Lung (tissue), 12 donors: Measurements from ENCODE around the gene ITGA7. TPM values are rescaled to one million over a fixed set of nuclear protein-coding genes. Genes with fewer than 3 reads are reported as not detected.
A peak's percentile ranks its signal among the peaks of the same experiment; 100 is the strongest.

Experiments
- ATAC-seq: fragments of 200-7000 bp; cut with Tn5 transposase; one replicate; pipeline ENCODE4 v1.9.1; 2020; ENCODE audit warnings: moderate number of reproducible peaks; ENCODE audit not compliant: insufficient read depth, low FRiP score
- DNase-seq, 3 donors: peaks; one replicate each; pipeline ENCODE4 v3.0.0-alpha.2; 2013 to 2017
- H3K27ac ChIP-seq, 2 donors: one replicate each; pipeline ENCODE4 v1.5.1; 2013; ENCODE audit warnings: mild to moderate bottlenecking in 2 of 2, moderate library complexity in 2 of 2, control low read depth in 1 of 2, inconsistent platforms in 1 of 2, low read depth in 1 of 2, low read length in 1 of 2
- H3K27me3 ChIP-seq, 3 donors: one replicate each; pipeline ENCODE4 v1.5.1; 2013; ENCODE audit warnings: low read length in 2 of 3; ENCODE audit not compliant: control insufficient read depth in 3 of 3, insufficient read depth in 3 of 3
- H3K36me3 ChIP-seq, 4 donors: one replicate each; pipeline ENCODE4 v1.5.1; 2013; ENCODE audit warnings: low read length in 4 of 4, mild to moderate bottlenecking in 1 of 4, moderate library complexity in 1 of 4; ENCODE audit not compliant: control insufficient read depth in 4 of 4, insufficient read depth in 4 of 4
- H3K4me1 ChIP-seq, 5 donors: one replicate each; pipeline ENCODE4 v1.5.1; 2013; ENCODE audit warnings: low read length in 5 of 5, mild to moderate bottlenecking in 2 of 5, moderate library complexity in 1 of 5; ENCODE audit not compliant: control insufficient read depth in 5 of 5, insufficient read depth in 5 of 5
- H3K4me3 ChIP-seq: one replicate; pipeline ENCODE4 v1.5.1; 2013; ENCODE audit warnings: mild to moderate bottlenecking, control low read depth, moderate library complexity
- H3K9ac ChIP-seq, 2 donors: one replicate each; pipeline ENCODE4 v1.5.1; 2013; ENCODE audit warnings: low read length in 2 of 2, control low read depth in 1 of 2; ENCODE audit not compliant: insufficient read depth in 1 of 2
- H3K9me3 ChIP-seq, 4 donors: one replicate each; pipeline ENCODE4 v1.5.1; 2013; ENCODE audit warnings: low read length in 3 of 4, mild to moderate bottlenecking in 1 of 4, moderate library complexity in 1 of 4; ENCODE audit not compliant: control insufficient read depth in 4 of 4, insufficient read depth in 3 of 4
- WGBS, 2 donors: extraction: QIAGEN DNeasy Blood & Tissue Kit; methylation state at CpG; one replicate each; pipeline ENCODE4 v1.1.7; 2013; 5-methylcytosine and 5-hydroxymethylcytosine counted together
- polyA plus RNA-seq, 2 donors: library from polyadenylated mRNA; stranded (reverse); fragments of 200-250 nt; gene quantifications; one replicate each; pipeline ENCODE4 v1.2.1, GENCODE V29; 2013
- total RNA-seq, 2 donors: library from RNA; depleted of rRNA in 1 of 2; stranded (reverse); fragments of >200 nt in 1 of 2; gene quantifications; one replicate each; pipeline ENCODE4 v1.2.1, GENCODE V29; 2014 to 2021
- TF ChIP-seq, protein P1 (sequence below): IDR thresholded peaks from 2 replicates; pipeline ENCODE4 v1.5.1; 2012; ENCODE audit warnings: mild to moderate bottlenecking; ENCODE audit errors: control extremely low read depth, extremely low read depth
- donor health status: control.
- donor health status: control.
- donor health status: Bipolar disorder and iron deficiency.
- donor health status: healthy.
- donor health status: DM: yes; HTN: yes; CAD: no.

Gene ITGA7
- total and polyA plus RNA-seq, 4 donors: 8.2 to 28.4 (median 17.7) TPM

DNA sequence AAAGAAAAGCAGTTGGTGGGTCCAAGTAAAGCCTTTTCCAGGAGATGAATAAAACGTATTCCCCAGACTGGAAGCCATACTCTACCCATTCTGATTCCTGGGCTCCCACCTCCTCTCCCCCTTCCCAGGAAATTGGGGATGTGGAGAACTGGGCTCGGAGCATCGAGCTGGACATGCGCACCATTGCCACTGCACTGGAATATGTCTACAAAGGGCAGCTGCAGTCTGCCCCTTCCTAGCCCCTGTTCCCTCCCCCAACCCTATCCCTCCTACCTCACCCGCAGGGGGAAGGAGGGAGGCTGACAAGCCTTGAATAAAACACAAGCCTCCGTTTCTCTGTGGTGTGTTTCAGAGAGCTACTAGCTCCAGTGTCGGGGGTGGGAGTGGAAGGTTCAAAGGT is 11.7 kb upstream of the ITGA7 start:
- Histone ChIP-seq H3K9ac (no peak overlapping the region), H3K27me3 (no peaks in the 10 kb centered on the region), H3K36me3 (peaks cover 0 to 26% (median 14%) of the 10 kb centered on the region in 4 donors), H3K27ac (peak overlapping the region; percentile 22 to 81), H3K4me3 (no peak overlapping the region), H3K9me3 (no peaks in the 10 kb centered on the region), H3K4me1 (peaks cover 8 to 30% (median 21%) of the 10 kb centered on the region in 5 donors)
- 92% methylated on average over 7 of the region's 7 CpGs for WGBS, 2 donors
- TF ChIP-seq, protein P1, sequence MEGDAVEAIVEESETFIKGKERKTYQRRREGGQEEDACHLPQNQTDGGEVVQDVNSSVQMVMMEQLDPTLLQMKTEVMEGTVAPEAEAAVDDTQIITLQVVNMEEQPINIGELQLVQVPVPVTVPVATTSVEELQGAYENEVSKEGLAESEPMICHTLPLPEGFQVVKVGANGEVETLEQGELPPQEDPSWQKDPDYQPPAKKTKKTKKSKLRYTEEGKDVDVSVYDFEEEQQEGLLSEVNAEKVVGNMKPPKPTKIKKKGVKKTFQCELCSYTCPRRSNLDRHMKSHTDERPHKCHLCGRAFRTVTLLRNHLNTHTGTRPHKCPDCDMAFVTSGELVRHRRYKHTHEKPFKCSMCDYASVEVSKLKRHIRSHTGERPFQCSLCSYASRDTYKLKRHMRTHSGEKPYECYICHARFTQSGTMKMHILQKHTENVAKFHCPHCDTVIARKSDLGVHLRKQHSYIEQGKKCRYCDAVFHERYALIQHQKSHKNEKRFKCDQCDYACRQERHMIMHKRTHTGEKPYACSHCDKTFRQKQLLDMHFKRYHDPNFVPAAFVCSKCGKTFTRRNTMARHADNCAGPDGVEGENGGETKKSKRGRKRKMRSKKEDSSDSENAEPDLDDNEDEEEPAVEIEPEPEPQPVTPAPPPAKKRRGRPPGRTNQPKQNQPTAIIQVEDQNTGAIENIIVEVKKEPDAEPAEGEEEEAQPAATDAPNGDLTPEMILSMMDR: no peak
- DNase-seq: no peak
- ATAC-seq: no peak

GRCh38 chr12:55718624-55719275 is 11.0 kb upstream of the ITGA7 start:
- DNase-seq: no peak
- TF ChIP-seq, protein P1: no peak
- no peak overlapping the region for H3K4me3 ChIP-seq
- no peaks in the 10 kb centered on the region for H3K27me3 ChIP-seq
- H3K9me3 ChIP-seq: no peaks in the 10 kb centered on the region
- ATAC-seq: no peak
- H3K27ac ChIP-seq: peak overlapping the region in 1 of 2 donors; percentile 94
- peaks cover 8 to 30% (median 21%) of the 10 kb centered on the region in 5 donors for H3K4me1 ChIP-seq
- no peak overlapping the region for H3K9ac ChIP-seq
- H3K36me3 ChIP-seq: peaks cover 0 to 19% (median 9%) of the 10 kb centered on the region in 4 donors
- WGBS, 2 donors: 75 to 78% methylated on average over 4 of the region's 4 CpGs

DNA sequence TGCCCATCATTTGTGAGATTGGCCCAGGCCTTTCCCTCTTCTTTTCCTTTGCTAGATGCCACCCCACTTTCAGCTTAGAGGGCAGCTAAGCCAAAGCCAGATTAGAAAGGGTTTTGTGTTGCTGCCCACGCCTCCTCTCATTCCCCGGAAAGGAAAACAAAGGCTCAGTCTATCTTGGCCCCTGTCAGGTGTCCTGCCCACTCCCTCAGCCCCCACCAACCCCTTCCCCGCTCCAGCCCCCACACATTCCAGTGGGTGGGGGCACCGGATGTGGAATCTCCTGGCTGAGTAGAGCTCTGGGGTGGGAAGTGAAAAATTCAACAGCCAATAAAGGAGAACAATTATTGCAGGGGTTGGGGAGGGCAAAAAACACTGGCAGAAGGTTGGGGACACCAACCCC is 10.3 kb upstream of the ITGA7 start:
- ATAC-seq: no peak
- Histone ChIP-seq H3K4me1 (peaks cover 8 to 34% (median 21%) of the 10 kb centered on the region in 5 donors), H3K9me3 (no peaks in the 10 kb centered on the region), H3K36me3 (peaks cover 0 to 14% (median 6%) of the 10 kb centered on the region in 4 donors), H3K9ac (no peak overlapping the region), H3K4me3 (no peak overlapping the region), H3K27ac (peak overlapping the region; percentile 49 to 94), H3K27me3 (no peaks in the 10 kb centered on the region)
- TF ChIP-seq, protein P1: no peak
- WGBS, 2 donors: 52 to 78% methylated on average over 4 of the region's 4 CpGs
- no peak for DNase-seq
